ENCODE data around the gene CRACDL.
"Not testable (repeated sequence)": the region's sequence is repeated elsewhere in the genome, so short reads cannot be mapped to it uniquely, and the experiment has no call there.

The CRACDL gene

DNA sequence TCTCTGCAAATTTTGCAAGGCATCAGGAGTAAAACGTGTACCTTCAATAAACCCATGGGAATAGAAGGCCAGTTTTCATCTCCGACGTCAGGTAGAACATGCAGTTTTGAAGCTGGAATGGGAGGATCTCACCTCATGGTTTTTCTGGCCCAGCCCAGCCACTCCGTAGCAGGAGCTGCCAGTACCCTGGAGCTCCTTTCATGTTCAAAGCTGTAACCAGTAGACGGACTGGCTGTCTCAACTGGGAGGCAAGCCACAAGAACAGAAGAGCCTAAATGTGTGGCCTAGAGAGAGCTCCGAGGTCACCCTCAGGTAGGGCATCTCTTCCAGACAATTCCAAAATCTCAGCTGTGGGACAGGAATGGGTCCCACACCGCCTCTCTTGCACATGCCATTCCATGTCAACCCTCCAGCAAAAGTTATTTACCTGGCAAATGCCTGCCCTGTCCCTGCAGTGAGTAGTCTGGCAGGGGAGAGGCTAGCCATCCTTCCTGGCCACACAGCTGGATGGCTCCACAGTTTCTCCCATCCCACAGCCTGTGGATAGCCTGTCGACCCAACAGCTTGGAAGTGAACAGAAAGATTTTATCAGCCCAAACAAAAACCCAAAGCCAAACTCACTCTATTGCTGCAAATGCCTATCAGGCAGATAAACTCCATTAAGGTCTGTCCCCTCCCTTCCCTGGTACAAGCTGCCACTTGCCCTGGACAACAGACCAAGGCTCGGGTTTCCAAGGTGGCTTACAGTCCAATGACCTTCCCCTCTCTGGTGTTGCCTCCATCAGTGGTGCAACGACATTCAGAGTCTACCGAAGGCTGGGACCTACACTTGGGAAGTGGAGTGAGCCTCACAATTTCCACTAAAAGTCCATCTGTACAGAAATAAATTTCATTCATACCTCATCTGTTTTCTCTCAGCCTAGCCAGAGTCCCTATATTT, 27.8 kb downstream of the CRACDL start:
- DNase-seq (ENCODE audit: low read depth in 1 of 2, low spot score in 1 of 2) = no peak

DNA sequence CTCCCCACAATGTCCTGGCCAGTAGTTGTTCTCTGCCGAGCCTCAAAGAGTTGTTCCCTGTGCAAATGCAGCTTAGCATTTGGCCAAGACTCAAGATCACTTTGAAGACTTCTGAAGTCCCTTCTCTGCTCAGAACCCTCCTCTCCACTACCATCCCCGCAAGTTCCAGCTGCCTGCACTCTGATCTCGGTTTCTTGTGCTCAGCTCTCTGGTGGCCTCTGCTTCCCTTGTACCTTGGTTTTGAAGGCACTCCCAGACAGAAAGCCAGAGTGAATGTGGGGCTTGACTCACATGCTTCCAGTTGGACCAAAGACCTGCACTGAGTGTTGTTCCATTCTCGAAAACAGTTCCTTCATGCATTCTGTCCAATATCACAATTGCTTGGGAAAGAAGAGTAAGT, 28.6 kb downstream of the CRACDL start:
- DNase-seq (ENCODE audit: low read depth in 1 of 2, low spot score in 1 of 2) = no peak

DNA sequence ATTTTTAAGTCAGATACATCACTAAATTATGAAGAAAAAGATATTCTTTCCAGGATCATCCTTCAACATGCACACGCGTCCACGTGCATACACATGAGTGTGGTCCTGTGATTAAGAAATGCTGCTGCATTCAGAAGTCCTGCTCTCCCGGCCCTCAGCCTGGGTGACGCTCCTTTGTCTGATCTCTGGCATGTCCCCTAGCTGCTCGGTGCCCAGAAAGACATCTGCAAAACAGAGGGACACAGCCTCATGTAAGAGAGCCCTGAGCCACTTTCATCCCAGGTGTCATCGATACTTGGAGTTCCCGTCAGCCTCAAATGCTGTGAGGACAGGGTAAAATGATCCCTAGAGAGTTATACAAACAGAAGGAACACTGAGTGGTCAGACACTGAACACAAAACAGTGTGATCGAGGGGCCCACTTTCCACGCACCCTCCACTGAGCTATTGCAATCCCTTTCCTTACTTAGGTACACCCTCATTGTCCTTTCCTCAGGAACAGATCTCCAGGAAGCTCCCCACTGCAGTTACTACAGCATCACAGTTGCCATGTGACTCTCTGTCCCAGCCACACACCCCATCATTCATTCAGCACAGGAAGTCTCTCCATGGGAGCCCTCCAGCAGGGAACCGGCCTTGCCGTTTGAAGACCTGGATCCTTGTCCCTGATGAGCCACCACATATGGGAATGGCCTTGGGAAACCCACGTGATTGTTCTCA, 32.1 kb downstream of the CRACDL start:
- DNase-seq (ENCODE audit: low read depth in 1 of 2, low spot score in 1 of 2) = no peak

DNA sequence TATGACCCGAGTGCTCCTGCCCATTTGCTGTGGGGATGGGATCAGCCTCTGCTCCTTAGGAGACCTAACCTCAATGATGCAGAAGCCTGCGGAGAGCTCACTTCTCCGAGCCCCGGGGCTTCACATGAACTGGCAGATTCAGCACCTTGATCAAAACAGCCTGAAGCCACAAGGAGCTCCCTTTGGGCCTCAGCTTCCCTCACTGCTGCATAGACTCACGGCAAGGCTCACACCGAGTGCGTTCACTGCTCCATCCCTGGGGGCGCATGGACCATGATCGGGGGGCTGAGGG, 33.0 kb downstream of the CRACDL start:
- DNase-seq (ENCODE audit: low read depth in 1 of 2, low spot score in 1 of 2) = no peak

DNA sequence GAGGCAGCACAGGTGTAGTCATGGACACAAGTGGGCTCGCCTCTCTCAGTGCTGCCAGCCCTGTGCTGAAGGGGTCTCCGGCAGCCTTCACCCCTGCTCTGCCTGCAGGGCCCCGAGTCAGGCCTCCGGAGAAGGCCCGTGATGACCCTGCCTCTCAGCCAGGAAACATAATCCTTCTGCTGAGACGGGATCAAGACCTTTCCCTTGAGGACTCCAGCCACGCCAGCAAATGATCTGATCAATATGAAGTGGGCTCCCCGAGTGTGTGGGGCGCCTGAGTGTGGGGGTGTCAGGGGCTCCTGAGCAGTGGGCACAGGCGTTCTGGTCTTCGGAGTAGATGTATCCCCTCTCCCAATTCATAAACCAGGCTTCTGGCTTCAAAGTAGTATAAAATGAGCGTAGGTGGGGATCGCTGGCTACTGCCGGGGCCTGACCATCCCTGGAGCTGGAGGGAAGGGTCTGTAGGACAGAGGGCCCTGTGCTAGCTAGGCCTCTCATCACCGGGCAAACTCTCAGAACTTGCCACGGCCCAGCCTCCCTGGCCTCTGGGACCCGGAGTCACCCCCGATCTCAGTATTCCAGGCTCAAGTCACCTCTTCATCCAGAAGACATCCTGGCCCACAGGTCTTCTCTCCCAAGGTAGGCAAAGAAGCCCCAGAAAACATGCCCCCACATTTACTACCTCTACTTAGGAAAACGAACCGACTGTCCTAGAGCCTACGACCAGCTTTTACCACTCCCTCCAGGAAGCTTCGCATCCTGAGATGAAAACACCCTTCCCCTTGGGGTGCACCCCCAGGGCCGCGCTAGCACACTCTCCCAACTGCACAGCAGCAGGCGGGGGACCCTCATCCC, 33.6 kb downstream of the CRACDL start:
- no peak for DNase-seq (ENCODE audit: low read depth in 1 of 2, low spot score in 1 of 2)

DNA sequence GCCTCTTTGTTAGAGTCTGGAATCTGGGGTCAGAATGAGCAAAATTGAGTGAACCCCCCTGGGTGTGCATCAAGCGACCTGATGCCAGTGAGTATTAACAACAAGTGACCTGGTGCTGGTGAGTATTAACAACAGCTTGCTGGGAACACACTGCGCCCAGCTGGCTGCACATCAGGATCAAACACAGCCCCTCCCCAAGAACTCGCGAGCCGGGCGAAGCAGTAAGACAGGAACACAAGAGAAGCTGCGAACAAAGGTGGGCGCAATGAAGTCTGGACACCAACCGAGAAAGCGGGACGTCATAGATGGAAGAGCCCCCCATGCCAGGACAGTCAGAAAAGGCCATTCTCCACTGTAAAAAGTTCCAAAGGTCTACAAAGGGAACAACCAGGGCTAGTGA, 34.3 kb downstream of the CRACDL start:
- no peak for DNase-seq (ENCODE audit: low read depth in 1 of 2, low spot score in 1 of 2)

DNA sequence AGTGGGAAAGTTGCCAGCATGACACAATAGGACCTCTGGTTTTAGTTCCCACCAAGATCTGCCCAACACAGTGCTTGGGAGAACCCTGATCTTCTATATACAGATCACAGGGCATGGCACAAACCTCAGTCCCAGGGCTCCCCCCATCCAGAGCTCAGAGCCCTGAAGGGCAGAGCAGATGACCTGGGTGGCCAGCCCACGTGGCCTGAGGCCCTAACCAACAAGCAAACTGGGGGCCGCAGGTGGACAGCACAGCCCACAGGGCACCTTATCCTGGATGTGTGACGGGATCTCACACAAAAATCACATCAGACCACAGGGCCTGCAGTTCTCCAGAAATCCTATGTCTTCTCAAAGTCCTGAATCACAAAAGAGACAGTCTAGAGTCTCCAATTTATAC, 34.7 kb downstream of the CRACDL start:
- no peak for DNase-seq (ENCODE audit: low read depth in 1 of 2, low spot score in 1 of 2)

DNA sequence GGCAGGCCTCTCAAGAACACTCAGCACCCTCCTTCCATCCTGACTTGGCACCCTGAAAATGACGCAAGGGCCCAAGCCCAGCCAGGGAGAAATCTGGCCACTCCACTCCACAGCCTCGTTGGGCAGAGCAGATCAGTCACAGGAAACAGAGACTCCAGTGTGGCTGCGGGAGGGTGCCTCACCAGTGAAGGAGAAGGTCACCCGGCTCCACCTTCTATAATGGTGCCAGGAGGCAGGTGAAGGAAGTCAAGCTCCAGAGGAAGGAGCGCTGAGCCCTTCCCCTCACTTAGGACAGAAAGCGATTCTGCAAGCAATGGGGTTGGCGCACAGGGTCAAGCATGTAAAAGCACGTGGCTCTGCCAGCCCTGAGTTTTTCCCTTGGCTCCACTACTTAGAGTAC, 35.3 kb downstream of the CRACDL start:
- no peak for DNase-seq (ENCODE audit: low read depth in 1 of 2, low spot score in 1 of 2)

DNA sequence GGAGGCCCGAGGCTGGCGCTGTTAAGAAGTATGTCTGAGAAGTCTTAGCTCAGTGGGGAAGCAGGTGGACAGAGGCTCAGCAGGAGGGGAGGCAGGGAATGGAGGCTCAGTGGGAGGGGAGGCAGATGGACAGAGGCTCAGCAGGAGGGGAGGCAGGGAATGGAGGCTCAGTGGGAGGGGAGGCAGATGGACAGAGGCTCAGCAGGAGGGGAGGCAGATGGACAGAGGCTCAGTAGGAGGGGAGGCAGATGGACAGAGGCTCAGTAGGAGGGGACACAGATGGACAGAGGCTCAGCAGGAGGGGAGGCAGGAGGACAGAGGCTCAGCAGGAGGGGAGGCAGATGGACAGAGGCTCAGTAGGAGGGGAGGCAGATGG, 36.3 kb downstream of the CRACDL start:
- DNase-seq (ENCODE audit: low read depth in 1 of 2, low spot score in 1 of 2) = not testable (repeated sequence)

DNA sequence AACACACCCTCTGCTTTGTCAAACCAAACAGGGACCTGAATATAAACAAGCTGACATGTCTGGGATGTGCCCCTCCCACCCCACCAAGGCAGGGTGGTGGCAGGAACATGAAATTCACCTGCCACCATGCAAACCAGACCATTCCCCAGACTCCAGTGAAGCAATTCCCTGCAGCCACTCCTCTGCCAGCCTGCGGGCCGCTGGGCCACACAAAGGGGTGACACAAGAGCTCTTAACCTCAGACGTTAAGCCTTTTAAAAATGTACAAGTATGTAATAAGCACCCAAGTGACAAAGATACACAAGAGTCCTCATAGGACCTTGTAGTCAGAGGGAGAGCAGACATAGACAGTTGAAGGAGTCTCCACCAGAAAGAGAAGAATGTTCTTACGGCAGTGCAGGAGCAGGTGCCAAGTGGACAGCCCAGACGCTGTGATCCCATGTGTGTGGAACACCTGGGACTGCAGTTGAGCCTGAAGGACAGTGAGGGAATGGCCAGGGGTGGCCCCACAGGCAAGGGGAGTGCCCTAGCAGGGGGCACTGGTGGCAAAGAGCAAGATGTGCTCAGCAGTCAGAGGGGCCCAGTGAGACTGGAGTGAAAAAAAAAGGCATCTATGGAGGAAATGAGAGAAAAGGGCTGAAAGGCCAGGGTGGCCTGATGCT, 36.9 kb downstream of the CRACDL start:
- DNase-seq (ENCODE audit: low read depth in 1 of 2, low spot score in 1 of 2) = no peak

DNA sequence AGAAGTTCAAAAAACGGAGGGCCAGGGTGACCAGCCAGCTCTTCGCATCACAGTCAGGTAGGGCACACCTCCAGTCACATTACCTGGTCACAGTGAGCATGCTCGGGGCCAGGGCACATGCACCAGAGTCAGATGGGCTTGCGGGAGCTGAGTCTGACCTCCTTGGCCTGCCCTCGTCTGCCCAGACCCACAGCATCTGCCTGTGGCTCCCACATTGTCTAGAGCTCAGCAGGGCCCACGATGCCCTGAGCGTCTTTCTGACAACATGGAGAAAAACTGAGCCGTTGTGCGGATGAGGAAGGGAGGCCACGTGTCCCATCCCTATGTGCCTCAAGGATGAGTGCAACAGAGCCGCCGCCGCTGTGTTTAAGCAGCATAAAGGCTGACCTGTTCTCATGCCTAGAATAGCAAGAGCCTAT, 37.6 kb downstream of the CRACDL start:
- no peak for DNase-seq (ENCODE audit: low read depth in 1 of 2, low spot score in 1 of 2)

DNA sequence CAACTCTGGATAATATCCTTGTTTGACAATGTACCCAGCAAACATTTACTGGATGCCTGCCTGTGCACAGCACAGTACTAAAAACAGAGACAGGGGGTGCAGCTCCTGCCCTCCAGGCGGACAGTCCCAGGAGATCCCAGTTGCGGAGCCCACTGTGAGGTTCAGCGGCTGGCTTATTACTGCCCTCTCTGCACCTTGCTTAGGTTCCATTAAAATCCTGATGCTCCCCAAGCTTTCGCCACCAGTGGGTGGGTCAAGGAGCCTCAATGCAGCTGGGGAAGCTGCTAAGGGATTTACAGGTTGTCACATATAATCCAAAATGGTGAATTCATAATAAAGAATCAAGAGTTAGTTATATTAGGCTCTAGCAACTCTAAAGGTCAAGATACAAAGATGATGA, 38.3 kb downstream of the CRACDL start:
- DNase-seq (ENCODE audit: low read depth in 1 of 2, low spot score in 1 of 2) = no peak

DNA sequence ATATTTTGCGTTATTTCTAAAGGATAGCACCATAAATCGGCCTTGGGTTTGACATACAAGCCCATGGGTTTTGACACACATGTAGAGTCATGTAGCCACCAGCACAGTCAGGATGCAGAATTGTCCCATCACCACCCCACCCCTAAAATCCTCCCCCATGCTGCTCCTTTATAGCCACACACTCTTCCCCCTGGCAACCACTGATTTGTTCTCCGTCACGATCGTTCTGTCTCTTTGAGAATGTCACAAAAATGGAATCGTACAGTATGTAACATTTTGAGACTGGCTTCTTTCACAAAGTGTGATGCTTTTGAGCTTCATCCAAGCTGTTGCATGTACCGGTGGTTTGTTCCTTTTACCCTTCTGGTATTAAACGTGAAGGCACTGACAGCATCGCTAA, 39.1 kb downstream of the CRACDL start:
- no peak for DNase-seq (ENCODE audit: low read depth in 1 of 2, low spot score in 1 of 2)

DNA sequence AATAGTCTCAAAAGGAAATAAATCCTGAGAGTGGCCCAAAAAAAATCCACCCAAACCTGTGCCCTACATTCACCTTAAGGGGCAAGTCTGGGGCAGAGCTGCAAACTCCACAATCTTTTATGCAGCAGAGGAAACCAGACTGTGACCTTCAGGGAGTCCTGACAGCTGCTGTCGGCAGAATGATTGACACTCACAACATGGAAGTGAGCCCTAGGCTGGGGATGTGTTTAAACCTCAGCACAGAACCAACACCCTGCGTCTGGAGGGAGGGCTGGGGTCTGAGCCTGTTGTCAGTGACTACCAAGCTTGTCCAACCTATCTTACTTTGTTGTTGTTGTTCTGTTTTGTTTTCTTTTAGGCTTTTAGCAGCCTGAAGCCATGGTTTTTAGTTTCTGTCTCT, 39.6 kb downstream of the CRACDL start:
- no peak for DNase-seq (ENCODE audit: low read depth in 1 of 2, low spot score in 1 of 2)

DNA sequence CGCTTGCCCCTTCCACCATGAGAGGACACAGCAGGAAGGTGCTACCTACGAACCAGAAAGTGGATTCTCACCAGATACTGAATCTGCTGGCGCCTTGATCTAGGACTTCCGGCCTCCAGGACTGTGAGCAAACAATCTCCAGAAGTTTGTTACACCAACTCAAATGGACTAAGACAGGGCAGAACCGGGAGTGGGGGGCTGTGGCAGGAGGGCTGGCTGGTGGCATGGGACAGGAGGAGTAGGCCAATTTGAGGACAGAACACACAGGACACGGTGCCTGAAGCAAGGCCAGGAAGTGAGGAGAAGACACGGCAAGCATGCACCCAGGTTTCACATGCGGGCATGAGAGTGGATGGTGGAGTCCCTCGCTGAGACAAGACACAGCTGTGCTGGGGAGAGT, 40.1 kb downstream of the CRACDL start:
- no peak for DNase-seq (ENCODE audit: low read depth in 1 of 2, low spot score in 1 of 2)

DNA sequence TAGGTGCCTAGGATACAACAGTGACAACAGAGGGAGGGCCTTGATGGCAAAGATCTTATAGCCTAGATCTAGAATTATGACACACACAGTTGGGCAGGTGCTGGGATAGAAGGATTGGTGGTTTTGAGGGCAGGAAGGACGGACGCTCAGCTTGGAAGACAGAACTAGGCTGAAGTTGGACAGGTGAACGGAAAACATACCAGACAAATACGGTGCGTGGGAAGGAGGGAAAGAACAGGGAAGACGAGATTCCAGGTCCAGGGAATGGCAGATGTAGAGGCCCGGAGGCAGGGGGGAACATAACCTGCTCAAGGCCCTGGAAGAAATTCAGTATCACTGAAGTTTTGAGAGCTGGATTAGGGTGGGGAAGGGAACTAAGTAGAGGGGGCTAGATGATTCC, 40.8 kb downstream of the CRACDL start:
- no peak for DNase-seq (ENCODE audit: low read depth in 1 of 2, low spot score in 1 of 2)

DNA sequence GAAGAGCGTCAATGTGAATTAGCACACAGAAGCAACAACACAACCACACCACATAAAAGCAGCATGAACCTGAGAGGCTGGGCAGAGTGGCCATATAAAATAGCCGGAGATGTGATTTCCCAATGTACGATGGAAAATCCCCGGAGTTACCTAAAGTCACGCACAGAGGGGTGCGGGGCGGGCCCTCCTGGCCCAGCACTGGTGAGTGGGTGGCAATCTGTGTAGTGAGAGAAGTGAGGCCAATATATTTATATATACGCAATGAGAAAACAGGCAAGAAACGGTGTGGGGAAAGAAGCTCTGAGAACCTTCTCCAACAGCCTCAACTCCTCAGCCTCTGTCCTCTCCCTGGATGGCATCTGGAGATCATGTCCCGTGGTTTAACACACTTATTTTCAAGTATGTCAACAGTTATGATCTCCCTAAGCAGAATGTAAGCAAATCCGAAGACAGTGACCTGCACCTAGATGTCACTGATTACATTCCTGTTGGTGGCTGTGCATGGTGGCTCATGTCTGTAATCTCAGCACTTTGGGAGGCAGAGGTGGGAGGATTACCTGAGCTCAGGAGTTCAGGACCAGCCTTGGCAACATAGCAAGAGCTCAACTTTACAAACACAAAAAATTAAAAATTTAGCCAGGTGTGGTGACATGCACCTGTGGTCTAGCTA, 41.6 kb downstream of the CRACDL start:
- no peak for DNase-seq (ENCODE audit: low read depth in 1 of 2, low spot score in 1 of 2)

DNA sequence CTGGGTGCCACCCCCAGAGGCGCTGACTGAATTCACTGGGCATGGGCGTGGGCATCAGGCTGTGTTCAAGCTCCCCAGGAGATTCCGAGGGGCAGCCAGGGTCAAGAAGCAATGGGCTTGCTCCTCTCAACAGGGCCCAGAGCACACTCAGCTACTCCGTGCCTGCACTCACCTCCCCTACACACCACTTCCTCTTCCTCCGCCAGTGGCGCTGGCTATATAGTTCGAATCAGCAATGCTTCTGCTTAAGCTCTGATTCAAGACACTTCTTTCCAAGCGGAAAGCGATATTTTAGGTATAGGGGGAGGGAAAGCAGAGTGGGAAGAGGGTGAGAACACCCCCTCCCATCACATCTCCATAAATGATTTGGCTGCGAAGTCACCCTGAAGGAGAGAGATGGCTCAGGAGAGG, 42.1 kb downstream of the CRACDL start:
- DNase-seq (ENCODE audit: low read depth in 1 of 2, low spot score in 1 of 2) = no peak

DNA sequence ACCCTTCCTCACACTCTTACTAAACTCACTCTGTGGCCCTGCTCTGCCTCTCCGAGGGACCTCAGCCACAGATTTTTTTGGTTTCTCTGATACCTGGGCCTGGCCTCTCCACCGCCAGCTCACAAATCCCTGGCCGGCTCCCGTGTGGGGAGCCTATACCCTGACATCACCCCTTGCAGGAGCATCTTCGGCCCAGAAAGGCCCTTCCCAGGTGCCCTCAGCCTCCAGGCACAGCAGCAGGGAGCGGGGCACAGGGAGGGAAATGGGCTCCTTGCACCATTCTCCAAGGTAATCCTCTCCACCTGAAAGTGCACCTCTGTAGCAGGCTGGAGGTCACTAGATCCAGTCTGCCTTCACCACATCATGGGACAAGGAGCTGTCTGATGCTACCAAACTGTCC, 43.2 kb downstream of the CRACDL start:
- no peak for DNase-seq (ENCODE audit: low read depth in 1 of 2, low spot score in 1 of 2)

DNA sequence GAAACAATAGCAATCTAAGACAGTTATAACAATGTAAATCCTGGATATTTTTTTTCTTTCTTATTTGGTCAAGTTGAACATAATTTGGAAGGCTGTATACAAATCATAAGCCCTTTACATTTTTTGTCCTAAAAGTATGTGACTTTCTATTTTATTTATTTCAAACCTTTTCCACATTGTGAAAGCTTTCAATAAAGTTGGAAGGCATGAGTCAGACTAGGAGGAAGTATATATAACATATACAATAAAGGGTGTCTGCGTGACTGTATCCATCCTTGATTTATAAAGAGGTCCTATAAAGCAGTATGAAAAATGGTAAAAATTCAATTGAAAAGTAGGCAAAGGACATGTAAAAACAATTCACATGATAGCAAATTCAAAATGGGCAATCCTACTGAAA, 44.4 kb downstream of the CRACDL start:
- no peak for DNase-seq (ENCODE audit: low read depth in 1 of 2, low spot score in 1 of 2)

DNA sequence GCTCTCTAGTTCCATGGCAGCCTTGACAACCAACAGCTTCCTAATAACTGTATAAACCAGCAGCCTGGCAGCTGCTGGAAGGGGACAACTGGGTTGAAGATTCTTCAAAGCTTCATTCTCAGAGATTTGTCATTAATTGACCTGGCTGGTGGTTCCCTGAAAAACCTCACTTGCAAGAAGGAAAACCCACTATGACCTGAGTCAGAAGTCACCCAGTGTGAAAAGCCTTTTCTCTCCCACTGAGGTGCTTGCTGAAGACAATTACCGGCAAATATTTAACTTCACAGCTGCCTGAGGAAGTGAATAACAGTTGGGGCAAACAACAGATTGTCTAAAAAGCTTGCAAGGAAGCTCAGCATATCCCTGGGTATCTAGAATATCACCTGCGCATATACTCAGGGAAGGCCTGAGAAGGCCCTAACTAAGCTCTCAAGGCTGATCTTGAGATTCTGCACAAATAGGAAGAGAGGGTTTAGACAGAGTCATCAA, 49.9 kb downstream of the CRACDL start:
- no peak for DNase-seq (ENCODE audit: low read depth in 1 of 2, low spot score in 1 of 2)

Measured in stimulated activated CD4-positive, alpha-beta T cell treated with anti-CD3 and anti-CD28 coated beads, Interleukin-15, amount 100 ng/mL, for 1 hour (primary cell).